ENCODE data around the gene HEATR5A.
"Not testable (repeated sequence)": the region's sequence is repeated elsewhere in the genome, so short reads cannot be mapped to it uniquely, and the experiment has no call there.

The HEATR5A gene

GRCh38 chr14:31387091-31387490 is 33.3 kb downstream of the HEATR5A start:
- no peak for DNase-seq

GRCh38 chr14:31386271-31386670 is 34.1 kb downstream of the HEATR5A start:
- no peak for DNase-seq

- no peak for DNase-seq
Measured at GRCh38 chr14:31382221-31382620, 38.1 kb downstream of the HEATR5A start.

GRCh38 chr14:31380106-31380505 is 40.2 kb downstream of the HEATR5A start:
- no peak for DNase-seq

- DNase-seq, result not testable (repeated sequence)
Measured at GRCh38 chr14:31379125-31379947, 41.0 kb downstream of the HEATR5A start.

- DNase-seq, result no peak
Measured at GRCh38 chr14:31377433-31377832, 42.9 kb downstream of the HEATR5A start.

- no peak for DNase-seq
Measured at GRCh38 chr14:31371646-31372045, 48.7 kb downstream of the HEATR5A start.

GRCh38 chr14:31363331-31364073 is 56.8 kb downstream of the HEATR5A start:
- DNase-seq, result no peak

GRCh38 chr14:31362746-31363145 is 57.6 kb downstream of the HEATR5A start:
- DNase-seq, result no peak

GRCh38 chr14:31361761-31362160 is 58.6 kb downstream of the HEATR5A start:
- not testable (repeated sequence) for DNase-seq

- no peak for DNase-seq
Measured at GRCh38 chr14:31360919-31361662, 59.3 kb downstream of the HEATR5A start.

- DNase-seq, result no peak
Measured at GRCh38 chr14:31357279-31357678, 63.1 kb downstream of the HEATR5A start.

GRCh38 chr14:31346097-31346496 is 74.3 kb downstream of the HEATR5A start:
- no peak for DNase-seq

GRCh38 chr14:31341280-31341679 is 79.1 kb downstream of the HEATR5A start:
- no peak for DNase-seq

- no peak for DNase-seq
Measured at GRCh38 chr14:31340297-31341063, 79.9 kb downstream of the HEATR5A start.

- DNase-seq, result no peak
Measured at GRCh38 chr14:31339743-31340142, 80.6 kb downstream of the HEATR5A start.

GRCh38 chr14:31337331-31337730 is 83.0 kb downstream of the HEATR5A start:
- DNase-seq, result no peak

- no peak for DNase-seq
Measured at GRCh38 chr14:31336646-31337045, 83.7 kb downstream of the HEATR5A start.

- not testable (repeated sequence) for DNase-seq
Measured at GRCh38 chr14:31331395-31331794, 89.0 kb downstream of the HEATR5A start.

GRCh38 chr14:31329876-31330521 is 90.4 kb downstream of the HEATR5A start:
- not testable (repeated sequence) for DNase-seq

- peak; percentile 23 for DNase-seq
Measured at GRCh38 chr14:31326111-31326510, 94.2 kb downstream of the HEATR5A start.

- DNase-seq, result no peak
Measured at GRCh38 chr14:31323419-31323818, 96.9 kb downstream of the HEATR5A start.
